GM19023 (cell line): ENCODE measurements around the gene MAP3K13.
"Not testable (repeated sequence)": the region's sequence is repeated elsewhere in the genome, so short reads cannot be mapped to it uniquely, and the experiment has no call there.

Experiments used
- ATAC-seq: cut with Tn5 transposase; IDR thresholded peaks from one replicate; pipeline ENCODE4 v1.9.1; 2021; ENCODE audit warnings: mild to moderate bottlenecking, moderate library complexity; ENCODE audit not compliant: unreplicated experiment

Gene MAP3K13

DNA sequence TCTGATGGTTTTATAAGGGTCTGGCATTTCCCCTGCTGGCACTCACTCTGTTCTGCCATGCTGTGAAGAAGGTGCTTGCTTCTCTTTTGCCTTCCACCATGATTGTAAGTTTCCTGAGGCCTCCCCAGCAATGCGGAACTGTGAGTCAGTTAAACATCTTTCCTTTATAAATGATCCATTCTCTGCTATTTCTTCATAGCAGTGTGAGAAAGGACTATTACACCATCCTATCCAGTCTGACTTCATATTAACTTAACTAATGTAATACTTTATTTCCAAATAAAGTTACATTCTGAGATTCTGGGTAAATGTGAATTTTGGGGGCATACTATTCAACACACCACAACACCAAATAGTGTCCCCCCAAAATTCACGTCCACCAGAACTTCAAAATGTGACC lies 22.2 kb upstream of the MAP3K13 start:
- no peak for ATAC-seq

DNA sequence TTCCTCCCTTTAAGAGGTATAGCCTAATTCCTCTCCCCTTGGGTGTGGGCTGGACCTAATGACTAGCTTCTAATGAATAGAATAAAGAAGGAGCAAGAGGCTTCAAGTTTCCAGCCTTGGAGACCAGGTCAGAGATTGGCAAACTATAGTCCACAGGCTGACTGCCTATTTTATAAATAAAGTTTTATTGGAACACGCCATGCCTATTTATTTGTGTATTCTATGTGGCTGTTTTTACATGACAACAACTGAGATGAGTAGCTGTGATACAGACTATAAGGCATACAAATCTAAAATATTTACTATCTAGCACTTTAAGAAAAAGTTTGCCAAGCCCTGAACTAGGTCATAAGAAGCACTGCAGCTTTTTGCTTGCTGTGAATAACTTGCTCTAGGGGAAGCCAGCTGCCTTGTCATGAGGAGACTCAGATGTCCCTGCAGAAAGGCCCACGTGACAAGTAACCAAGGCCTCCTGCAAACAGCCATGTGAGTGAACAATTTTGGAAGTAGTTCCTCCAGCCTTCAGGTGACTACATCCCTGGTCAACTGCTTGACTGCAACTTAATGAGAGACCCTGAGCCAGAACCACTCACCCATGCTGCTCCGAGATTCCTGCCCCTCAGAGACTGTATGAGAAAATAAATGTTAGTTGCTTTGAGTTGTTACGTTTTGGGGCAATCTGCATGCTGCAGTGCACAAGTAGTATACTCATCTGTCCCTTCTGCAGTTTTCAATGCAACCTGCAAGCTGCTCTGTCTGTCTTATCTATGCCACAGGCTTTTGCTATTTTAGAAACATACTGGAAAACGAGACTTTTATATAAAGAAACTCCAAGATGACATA lies 21.1 kb upstream of the MAP3K13 start:
- no peak for ATAC-seq

DNA sequence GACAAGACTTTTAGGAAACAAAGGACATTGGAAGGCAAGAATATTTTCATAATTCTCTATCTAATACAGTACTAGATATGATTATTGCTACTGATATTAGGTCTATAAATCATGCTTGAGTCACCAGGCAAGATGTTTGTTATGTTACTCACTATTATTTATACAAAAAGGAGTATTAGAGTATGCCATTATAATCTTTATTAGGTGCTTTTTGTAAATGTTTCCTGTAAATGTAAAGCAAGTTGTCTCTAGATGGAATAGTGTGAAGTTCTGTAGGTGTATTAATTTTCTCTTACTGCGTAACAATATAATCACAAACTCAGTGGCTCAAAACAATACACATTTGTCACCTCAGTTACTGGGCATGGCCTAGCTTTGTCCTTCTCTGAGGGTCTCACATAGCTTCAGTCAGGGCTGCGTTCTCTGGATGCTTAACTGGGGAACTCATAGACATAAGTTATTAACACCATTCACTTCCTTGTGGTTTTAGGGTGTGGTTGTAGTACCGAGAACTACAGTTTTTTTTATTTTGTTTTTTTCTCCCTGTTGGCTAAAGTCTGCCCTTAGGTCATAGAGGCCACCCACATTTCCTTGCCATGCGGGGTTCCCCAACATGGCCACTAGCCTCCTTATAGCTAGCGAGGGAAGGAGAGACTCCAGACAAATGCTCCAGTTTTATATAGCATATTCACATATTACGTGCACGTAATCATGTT lies 20.3 kb upstream of the MAP3K13 start:
- ATAC-seq, result no peak

DNA sequence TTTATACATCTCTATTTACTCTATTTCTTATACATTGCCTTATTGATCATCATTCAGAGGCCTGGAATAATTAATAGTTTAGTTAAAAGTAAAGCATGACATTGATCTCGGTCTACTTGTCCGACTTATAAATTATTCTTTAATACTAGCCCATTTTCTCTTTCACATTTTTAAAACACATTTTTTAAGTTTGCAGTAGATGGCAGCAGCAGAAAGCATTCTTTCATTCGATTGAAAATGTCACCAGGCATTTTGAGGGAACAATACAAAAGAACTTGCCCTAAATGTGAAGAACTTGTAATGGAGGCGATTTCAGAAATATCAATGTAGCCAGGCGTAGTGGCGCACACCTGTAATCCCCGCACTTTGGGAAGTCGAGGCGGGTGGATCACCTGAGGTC lies 15.5 kb upstream of the MAP3K13 start:
- no peak for ATAC-seq

DNA sequence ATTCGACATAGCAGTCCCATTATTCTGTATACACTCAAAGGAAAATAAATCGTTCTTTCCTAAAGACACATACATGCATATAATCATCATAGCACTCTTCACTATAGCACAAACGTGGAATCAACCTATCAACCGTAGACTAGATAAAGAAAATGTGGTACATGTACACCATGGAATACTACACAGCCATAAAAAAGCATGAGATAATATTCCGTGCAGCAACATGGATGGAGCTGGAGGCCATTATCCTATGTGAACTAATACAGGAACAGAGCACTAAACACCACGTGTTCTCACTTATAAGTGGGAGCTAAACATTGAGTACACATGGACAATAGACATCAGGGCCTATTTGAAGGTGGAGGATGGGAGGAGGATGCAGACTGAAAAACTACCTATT lies 12.1 kb upstream of the MAP3K13 start:
- no peak for ATAC-seq

DNA sequence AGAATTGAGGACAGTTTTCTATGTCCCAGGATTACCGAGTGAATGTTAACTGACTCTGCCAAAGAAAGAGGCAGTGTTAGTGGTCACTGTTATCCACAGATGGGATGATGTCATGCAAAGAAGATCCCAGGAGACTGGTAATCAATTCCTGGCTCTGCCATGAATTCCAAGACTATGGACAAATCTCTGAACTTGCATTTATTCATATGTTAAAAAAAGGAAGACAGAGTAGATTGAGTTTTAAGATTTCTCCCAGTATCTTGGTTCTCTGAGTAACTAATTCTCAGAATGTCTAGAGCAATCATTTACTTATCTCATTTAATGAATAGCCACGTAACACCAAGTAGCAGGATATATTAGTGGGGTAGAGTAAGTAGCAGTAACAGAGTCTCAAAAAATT lies 11.5 kb upstream of the MAP3K13 start:
- ATAC-seq, result no peak

DNA sequence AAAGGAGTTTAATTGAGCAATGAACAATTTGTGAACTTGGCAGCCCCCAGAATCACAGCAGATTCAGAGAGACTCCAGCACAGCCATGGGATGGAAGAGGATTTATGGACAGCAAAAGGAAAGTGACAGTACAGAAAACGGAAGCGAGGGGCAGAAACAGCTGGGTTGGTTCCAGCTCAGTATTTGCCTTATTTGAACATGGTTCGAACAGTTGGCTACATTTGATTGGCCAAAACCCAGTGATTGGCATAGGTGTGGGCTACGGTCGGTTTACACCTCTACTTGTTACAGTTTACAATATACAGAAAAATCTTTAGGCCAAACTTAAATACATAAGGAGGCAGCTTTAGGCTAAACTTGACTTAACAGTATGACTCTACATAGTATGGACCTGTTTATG lies 9.7 kb upstream of the MAP3K13 start:
- no peak for ATAC-seq

DNA sequence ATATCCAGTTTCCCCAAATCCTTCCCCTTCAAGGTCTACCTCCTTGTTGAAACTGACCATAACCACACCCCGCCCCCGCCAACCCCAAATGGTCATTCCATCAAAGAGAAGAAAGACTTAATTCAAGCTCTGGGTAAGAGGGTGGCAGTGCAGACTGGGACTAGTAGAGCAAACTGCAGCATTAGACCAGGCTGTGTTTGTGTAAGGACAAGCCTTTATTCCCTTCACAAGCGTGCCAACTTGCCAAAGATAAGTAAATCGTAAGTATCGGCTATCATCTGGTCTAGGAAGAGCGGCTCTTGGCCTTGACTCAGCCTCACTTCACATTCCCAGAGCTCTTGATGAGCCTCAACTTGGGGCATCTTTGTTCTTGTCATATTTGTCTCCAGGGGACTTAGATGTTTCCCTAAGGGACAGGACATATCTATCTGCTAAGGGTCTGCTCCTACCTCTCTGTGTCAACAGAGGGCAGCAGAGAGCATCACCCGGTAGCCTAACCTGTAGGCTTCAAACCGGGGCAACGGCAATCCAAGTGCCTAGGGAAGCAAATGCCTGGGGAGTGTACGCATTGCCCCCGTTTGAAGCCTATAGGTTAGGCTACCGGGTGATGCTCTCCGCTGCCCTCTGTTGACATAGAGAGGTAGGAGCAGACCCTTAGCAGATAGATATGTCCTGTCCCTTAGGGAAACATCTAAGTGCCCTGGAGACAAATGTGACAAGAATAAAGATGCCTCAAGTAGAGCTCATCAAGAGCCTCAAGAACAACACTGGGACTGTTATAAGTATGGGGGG lies 8.9 kb upstream of the MAP3K13 start:
- ATAC-seq, result peak; percentile 98

DNA sequence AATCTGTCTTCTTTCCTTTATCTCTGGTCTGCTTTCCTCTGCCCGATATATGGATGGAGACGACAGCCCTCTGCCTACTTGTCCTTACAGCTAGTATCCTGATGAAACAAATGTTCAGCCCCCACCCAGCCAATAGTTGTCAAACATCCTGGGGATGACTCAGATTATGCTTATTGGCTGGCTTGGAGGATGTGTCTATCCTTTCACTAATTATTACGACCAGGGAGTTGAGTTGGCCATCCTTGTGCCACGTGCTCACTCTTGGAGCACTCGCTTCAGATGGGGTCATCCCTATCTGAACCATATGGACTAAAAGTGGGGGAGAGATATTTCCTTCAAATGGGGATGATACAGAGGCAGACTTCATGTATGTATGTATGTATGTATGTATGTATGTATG lies 6.4 kb upstream of the MAP3K13 start:
- ATAC-seq, result no peak

DNA sequence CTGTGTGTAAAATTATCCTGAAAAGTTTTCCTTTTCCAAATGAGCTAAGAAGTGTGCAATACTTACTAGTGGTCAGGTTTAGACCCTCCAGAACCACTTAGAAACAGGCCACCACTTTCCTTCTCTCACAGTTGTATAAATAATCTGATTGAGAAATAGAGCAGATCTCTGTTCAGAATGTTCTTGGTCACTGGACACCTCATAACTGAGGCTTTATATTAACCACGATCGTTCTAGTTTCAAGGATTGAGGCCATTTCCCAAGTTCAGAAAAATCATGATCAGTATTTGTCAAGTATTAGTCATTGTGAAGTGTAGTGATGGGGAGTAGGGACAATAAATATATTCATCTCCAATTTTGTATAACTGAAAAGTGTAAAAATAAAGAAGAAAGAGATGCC lies 1.0 kb upstream of the MAP3K13 start:
- no peak for ATAC-seq

DNA sequence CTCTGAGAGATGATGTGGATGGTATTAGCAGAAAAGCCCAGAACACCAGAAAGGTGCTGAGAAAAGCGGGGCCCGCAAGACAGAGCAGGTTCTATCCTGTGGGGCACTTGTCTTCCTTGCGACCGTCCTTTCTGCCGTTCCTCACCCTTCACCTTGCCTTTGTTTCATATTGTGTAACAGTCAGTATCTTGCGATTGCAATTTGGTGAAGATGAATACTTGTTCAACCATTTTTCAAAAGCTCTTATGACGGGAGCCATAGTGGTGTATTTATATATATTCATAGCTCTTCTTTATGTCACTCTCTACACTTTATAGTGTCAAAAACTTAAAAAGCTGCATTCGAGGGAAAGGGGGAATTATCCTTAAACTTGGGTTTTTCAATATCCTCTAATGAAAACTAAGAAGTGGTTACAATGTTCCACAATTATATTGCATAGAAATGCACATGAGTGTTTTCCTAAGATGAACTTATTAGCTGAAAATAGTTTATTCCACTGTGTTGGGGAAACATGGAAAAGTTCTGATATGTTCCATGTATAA lies 797 bp downstream of the MAP3K13 start:
- ATAC-seq, result peak; percentile 41

DNA sequence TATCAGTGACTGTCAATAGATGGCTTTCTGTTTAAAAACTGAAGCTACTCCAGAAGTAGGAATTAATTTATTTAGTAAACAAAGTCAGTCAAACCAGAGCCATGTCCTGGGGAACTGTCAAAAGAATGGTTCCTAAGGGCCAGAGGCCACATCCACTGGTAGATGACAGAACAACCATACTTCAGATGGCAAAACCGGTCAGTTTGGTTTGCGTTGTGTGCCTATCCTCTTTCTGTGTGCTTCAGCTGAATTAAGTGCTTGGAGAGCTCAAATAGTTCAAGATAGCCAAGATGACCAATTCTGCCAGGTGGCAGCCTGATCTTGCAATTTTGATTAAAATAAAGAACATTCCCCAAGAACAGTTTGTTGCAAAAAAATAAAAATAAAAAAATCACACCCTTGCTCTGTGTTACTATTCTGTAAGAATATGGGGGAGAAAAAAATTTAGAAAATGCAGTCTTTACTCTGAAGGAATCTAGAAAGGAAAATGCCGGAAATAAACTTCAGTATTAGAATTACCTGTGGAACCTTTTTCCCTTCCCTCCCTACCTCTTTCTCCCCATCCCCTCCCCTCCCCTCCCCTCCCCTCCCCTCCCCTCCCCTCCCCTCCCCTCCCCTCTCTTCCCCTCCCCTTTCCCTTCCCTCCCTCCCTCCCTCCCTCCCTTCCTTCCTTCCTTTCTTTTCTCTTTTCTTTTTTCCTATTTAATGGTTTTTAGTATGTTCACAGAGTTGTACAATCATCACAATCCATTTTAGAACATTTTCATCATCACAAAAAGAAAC lies 2.5 kb downstream of the MAP3K13 start:
- no peak for ATAC-seq

DNA sequence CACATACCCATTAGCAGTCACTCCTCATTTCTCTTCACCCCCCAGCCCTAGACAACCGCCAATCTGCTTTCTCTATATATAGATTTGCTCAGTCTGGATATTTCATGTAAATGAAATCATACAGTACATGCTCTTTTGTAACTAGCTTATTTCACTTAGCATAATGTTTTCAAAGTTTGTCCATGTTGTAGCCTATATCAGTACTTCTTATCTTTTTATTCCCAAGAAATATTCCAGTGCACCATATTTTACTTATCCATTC lies 3.1 kb downstream of the MAP3K13 start:
- ATAC-seq, result no peak

DNA sequence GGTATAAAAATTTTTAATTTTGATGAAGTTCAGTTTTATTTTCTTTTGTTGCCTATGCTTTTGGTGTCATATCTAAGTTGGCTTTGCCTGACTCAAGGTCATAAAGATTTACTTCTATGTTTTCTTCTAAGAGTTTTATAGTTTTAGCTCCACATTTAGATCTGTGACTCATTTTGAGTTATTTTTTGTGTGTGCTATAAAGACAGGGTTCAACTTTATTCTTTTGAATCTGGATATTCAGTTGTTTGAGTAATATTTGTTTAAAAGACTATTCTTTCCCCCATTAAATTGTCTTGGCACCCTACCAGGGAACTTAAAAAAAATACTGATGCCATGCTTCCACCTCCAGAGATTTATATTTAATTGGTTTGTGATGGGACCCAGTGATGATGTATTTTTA lies 4.0 kb downstream of the MAP3K13 start:
- no peak for ATAC-seq

DNA sequence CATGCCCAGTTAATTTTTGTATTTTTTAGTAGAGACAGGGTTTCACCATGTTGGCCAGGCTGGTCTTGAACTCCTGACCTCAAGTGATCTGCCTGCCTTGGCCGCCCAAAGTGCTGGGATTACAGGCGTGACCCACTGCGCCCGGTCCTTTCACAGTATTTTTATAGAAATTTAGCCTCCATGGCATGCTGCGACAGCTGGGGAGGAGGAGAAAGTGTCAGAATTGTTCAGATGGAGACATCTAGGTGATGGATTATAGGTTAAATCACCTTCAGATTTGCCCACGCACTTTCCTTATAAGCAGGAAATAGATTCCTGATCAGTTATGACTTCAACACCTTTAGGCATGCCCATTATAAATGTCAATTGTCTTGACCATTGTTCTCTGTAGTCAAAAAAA lies 7.4 kb downstream of the MAP3K13 start:
- not testable (repeated sequence) for ATAC-seq

DNA sequence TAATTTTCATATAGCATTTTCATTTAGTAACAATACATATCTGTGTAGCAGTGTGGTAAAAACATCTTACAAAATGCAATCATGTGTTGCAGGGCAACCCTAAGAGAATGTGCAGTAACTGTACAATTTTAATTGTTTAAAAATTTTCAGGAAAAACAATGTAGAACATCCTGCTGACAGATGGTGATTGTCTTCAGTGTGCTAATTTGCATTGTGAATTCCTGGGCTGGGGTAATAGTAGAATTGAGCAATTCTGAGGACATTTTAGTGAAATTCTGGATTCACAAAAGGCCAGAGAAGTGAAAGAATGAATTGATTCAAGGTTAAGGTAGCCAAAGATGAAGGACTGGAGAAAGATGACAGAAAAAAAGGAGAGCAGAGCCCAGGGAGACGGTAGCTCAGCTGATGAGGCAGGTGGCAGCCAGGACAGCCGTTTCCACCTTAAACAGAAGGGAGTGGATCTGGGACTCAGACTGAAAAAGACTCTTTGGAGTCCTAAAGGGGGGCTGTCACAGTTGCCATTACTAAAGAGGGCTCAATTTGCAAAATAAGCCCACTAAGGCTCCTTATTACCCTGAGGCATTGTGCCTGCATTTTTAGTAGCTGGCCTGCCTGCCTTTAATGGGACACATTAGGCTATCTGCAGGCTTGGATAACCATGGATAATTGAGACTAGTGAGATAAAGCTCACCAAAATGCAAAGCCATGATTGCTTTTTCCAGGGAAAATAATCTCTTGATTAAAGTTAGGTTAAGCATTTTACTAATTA lies 8.6 kb downstream of the MAP3K13 start:
- no peak for ATAC-seq

DNA sequence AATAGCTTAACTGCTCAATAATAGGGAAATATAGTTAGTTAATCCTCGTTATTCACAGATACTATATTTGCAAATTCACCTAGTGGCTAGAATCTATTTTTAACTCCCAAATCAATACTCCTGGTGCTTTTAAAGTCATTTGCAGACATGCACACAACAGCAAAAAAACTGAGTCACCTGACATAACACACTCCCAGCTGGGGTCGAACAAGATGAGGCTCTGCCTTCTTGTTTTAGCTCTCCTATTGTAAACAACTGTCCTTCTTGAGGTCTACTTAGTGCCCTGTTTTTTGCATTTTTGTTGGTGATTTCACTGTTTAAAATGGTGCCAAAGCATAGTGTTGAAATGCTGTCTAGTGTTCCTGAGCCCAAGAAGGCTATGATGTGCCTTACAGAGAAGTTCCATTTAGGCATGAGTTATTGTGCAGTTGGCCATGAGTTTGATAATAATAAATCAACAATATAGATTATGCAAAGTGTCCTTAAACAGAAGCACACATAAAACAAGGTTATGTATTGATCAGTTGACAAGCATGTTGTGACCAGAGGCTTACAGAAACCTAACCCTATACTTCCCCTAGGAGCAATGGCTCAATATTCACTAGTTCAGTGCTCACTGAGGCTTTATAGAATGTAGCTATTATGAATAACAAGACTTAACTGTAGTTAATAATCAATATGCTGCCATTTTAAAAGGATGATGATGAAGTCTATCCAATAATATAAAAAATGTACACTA lies 18.6 kb downstream of the MAP3K13 start:
- ATAC-seq, result no peak

DNA sequence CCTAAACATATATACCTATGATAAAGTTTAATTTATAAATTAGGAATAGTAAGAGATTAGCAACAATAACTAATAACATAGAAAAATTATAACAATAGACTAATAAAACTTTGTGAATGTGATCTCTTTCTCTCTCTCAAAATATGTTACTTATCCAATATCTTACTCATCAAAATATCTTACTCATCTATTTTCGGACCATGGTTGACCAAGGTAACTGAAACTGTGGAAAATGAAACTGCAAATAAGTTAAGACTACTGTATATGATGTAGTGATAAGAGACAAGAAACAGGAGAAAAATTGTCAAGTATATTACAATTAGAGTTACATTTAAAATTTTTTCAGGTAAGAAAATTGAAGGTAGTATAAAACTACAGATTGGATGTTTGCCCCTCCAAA lies 19.2 kb downstream of the MAP3K13 start:
- no peak for ATAC-seq

DNA sequence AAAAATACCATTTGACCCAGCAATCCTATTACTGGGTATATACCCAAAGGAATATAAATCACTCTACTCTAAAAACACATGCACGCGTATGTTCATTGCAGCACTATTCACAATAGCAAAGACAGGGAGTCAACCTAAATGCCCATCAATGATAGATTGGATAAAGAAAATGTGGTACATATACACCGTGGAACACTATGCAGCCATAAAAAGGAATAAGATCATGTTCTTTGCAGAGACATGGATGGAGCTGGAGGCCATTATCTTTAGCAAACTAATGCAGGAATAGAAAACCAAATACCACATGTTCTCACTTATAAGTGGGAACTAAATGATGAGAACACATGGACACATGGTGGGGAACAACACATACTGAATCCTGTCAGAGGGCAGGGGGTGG lies 23.6 kb downstream of the MAP3K13 start:
- not testable (repeated sequence) for ATAC-seq
